OCI-LY3 (cell line): ENCODE data around the gene TSPAN15.

Source experiments
- CTCF ChIP-seq: fragments of 200-600, 300-600 bp; sonication (generic); IDR thresholded peaks from 2 replicates; pipeline ENCODE4 v1.5.1; 2014; ENCODE audit warnings: antibody characterized with exemption, low read length, low read depth
- EZH2phosphoT487 ChIP-seq: fragments of 200-600 bp; shearing (Covaris generic); IDR thresholded peaks from 2 replicates; pipeline ENCODE4 v1.6.1; 2018; ENCODE audit warnings: antibody characterized with exemption, mixed run types, low read depth

GRCh38 chr10:69410487-69410886, 40.8 kb upstream of the TSPAN15 start:
- TF ChIP-seq CTCF (no peak), EZH2phosphoT487 (no peak)
